ENCODE data around the gene LSM8.
"Not testable (repeated sequence)": the region's sequence is repeated elsewhere in the genome, so short reads cannot be mapped to it uniquely, and the experiment has no call there.

LSM8 gene

DNA sequence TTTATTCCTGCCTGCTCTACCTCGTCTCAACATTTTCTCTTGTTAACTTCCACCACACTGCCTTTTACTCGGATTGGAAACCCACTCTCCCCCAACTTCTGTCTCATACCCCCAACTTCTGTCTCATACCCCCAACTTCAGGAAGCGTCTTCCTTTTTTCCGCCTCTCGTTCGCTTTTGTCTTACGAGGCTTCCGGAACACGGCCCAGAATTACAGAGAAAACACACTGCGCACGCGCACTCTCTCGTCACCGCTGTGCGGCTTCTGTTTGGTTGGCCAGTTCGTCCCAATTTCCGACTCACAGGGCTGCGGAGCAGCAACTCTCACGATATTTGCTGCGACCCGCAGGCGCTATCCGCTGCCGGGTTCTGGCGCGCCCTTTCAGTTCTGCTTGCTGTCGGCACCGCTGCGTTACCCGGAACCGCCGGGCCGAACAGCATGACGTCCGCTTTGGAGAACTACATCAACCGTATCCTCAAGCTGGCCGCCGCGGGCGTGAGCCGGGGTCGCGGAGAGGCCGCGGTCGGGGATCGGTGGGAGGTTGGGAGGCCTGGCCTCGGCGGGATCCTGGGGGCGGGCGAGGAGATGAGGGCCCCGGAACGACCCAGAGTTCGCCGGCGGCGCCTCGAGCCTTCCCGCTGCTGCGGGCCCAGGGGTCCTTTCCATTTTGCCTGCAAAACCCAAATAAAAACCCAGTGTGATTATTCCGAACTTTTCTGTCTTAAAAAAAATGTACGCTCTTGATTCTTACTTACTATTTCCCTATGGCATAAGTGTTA, at the start of gene LSM8:
LSM8 (plus strand) TSS at position 379 of the 779 bp plus-strand sequence; CDS start at position 439, 60 bp downstream.
- DNase-seq (ENCODE audit: low read depth): peak; percentile 95

DNA sequence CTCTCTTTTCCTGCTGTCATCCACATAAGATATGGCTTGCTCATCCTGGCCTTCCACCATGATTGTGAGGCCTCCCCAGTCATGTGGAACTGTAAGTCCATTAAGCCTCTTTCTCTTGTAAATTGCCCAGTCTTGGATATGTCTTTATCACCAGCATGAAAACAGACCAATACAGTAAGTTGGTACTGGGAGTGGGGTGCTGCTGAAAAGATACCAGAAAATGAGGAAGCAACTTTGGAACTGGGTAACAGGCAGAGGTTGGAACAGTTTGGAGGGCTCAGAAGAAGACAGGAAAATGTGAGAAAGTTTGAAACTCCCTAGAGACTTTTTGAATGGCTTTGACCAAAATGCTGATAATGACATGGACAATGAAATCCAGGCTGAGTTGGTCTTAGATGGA, 49.5 kb upstream of the LSM8 start:
- DNase-seq (ENCODE audit: low read depth): not testable (repeated sequence)

DNA sequence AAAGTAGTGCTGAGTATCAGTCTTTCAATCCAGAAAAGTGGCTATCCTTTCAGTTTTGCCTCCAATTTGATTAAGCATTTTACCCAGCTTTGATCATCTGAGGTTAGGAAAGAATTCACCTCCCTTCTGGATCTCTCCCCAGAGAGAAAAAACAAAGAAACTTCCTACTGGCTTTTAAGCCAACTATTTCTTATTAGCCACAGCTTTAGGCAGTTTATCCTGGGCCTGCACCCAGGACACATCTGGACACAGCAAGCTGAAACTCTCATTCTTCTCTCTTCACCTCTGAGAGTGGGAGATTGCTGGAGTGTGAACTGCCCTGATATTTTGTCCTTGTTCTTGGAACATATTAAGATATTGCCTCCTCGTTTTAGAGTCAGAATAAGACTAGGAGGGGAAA, 43.5 kb upstream of the LSM8 start:
- DNase-seq (ENCODE audit: low read depth): no peak

DNA sequence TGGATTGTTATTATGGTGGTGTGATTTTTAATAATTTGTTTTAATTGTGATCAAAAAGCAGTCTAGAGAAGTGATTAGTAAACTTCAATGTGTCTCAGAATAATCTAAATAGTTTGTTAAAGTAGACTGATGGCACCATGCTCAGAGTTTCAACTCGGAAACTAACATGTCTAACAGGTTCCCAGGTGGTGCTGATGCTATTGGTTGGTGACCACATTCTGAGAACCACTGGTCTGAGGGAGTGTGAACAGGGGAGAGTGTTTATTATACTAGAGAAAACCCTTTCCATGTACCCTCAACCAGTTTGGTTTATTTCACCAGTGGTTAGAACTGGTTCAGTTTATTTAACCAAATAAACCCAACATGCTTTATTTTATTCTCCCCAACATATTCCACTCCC, 42.0 kb upstream of the LSM8 start:
- no peak for DNase-seq (ENCODE audit: low read depth)

DNA sequence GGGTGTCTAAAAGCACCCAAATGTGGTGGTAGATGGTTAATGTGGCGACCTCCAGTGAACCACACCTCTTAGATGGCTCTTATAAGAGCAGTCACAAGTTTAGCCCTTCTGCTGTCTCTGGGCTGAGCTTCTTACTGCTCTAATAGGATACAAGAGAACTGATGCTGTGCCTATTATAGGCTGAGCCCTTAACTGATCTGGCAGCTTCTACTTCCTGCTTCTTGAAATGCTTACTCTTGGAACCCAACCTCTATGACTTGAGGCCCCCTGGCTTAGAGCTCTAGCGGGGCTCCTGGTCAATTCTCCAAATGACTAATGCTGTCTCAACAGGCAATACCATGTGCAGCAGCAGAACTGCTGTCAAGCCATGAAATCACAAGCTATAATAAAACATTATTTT, 35.0 kb upstream of the LSM8 start:
- DNase-seq (ENCODE audit: low read depth): no peak

DNA sequence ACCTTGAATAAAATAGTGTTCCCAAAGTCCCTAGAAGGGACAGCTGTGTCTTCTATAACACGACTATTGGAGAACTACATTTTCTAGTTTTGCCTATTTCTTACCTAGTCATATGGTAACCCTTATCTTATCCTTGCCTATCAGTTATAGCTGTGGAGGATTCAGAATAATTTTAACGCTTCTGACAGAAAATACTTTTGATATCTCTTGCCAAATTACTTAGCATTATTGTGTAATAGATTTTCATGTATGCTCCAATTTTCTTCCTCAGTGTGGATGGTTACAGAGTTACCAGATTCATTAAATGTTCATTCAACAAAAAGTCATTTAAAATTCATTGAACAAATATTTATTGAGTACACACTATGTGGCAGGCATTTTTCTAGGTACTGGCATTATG, 34.6 kb upstream of the LSM8 start:
- DNase-seq (ENCODE audit: low read depth): no peak

DNA sequence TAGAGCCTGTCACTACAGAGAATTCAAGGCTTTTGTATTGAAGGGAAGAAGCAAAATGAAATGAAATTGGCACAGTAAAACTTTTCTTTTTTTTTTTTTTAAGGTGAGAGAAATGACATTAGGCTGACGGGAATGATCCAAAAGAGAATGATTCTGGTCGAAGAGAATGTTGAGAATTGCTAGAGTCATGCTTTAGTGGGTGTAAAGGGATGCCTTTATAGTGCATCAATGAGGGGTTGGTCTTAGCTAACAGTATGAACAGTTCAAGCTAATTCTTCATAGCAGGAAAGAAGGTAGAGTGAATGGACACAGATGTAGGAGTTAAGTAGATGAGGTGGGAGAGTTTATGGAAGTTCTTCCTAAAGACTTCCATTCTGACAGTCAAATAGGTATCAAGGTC, 32.3 kb upstream of the LSM8 start:
- no peak for DNase-seq (ENCODE audit: low read depth)

DNA sequence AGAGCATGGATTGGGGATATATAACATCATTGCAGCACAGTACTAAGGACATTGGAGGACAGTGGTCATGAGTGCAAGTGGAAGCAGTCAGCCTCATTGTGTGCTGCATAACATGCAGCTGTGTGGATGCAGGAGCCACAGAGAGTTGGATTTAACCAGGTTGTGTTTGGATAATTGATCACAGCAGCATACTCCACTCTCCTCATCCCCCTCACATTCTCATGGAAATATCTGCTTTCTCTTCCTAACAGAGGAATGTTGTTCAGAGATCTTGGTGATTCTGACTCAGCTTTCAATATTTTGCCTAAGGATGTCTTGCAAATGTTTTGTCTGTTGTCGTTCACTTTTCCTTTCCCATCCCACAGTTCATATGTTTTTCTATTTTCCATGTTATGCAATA, 31.8 kb upstream of the LSM8 start:
- DNase-seq (ENCODE audit: low read depth): no peak

DNA sequence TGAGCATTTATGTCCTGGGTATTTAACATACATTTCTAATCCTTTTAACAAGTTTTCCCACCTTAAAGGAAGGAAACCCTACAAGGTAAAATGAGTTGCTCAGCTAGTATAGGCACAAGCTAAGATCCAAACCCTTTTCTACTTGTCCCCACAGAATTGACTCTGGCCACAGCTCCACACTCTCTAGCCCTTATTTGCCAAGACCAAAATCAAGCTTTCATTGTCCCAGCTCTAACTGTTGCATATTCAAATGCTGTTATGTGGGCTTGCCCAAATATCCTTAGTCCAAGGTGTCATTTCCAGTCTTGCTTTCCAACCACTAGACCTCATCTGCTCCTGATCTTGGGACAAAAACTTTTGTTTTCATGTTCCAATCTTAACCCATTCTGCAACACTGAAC, 31.3 kb upstream of the LSM8 start:
- DNase-seq (ENCODE audit: low read depth): no peak

DNA sequence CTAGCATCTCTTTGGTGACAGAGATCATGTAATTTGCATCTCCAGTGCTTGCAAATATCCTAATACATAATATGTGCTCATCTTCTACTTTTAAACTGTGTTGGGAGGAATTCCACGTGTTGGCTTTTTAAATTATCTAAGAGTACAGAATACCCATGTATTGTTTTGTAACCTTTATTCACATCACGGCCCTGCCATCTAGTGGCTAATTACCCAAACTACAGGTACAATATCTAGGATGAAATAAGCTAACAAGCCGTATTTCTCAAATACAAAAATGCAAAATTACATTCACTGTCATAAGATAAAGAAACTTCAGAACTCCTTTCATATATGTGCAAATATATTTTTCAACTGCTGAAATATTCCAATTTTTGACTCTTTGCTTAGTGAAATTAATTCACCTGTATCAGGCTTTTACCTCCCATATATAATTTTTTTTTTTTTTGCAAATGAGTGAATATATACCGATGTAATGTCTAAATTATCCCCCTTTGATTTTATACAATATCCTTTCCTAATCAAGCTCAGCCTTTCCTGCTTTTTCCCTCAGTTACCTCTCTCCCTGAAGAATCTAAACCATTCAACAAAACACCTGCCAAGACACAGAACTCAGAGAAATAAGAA, 30.3 kb upstream of the LSM8 start:
- no peak for DNase-seq (ENCODE audit: low read depth)

DNA sequence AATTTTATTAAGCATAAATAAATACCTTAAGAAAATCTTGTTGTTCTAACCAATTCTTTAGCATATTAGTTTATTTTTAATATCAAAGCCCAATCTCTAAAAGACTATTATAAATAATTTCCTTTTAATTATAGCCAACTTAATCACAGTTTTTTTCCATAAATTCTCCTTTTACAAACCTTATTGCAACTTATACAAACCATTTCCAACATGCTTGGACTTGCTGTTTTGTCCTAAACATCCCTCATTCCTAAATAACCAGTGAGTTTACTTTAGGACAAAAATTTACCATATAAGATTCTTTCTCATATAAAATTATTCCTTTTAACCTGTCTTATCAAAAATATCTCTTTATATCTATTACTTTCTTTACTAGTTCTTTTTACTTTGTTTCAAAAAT, 25.2 kb upstream of the LSM8 start:
- no peak for DNase-seq (ENCODE audit: low read depth)

DNA sequence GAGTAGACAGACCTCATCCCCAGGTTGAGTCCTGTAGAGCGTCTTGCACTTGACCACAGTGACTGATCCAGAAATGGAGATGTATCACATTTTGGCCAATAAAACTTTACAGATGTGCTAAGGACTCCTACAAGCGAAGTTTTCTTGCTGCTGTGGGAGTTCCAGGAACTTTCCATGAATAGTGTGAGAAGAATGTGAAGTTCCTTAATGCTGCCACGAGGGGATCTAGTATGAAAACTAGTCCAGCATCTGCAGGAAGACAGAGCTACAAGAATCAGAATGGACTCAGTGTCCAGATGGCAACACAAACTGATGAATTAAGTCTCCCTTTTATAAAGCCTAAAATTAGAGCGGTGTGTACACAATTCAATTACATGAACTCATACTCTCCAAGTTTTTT, 14.8 kb upstream of the LSM8 start:
- no peak for DNase-seq (ENCODE audit: low read depth)

DNA sequence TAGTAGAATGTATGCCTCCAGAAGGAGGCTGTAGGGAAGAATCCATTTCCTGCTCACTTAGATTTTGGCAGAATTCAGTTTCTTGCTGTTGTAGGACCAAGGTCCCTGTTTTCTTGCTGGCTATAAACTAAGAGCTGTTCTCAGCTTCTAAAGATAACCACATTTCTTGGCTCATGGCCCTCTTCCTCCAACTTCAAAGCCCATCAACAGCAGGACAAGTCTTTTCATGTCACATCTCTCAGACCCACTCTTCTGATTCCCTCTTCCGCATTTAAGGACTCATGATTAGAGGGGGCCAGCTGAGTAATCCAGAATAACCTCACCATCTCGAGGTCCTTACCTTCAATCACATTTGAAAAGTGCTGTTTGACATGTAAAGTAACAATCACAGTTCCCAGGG, 8.2 kb upstream of the LSM8 start:
- DNase-seq (ENCODE audit: low read depth): no peak

DNA sequence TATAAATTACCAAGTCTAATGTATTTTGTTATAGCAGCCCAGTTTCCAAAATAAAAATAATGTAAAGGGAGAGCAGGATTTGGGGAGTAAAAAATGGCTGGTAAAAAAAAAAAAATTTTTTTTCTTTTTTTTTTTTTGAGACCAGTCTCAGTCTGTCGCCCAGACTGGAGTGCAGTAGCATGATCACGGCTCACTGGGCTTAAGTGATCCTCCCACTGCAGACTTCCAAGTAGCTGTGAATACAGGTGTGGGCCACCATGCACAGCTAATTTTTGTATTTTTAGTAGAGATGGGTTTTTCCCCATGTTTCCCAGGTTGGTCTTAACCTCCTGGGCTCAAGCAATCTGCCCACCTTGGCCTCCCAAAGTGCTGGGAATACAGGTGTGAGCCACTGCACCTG, 4.8 kb upstream of the LSM8 start:
- no peak for DNase-seq (ENCODE audit: low read depth)

DNA sequence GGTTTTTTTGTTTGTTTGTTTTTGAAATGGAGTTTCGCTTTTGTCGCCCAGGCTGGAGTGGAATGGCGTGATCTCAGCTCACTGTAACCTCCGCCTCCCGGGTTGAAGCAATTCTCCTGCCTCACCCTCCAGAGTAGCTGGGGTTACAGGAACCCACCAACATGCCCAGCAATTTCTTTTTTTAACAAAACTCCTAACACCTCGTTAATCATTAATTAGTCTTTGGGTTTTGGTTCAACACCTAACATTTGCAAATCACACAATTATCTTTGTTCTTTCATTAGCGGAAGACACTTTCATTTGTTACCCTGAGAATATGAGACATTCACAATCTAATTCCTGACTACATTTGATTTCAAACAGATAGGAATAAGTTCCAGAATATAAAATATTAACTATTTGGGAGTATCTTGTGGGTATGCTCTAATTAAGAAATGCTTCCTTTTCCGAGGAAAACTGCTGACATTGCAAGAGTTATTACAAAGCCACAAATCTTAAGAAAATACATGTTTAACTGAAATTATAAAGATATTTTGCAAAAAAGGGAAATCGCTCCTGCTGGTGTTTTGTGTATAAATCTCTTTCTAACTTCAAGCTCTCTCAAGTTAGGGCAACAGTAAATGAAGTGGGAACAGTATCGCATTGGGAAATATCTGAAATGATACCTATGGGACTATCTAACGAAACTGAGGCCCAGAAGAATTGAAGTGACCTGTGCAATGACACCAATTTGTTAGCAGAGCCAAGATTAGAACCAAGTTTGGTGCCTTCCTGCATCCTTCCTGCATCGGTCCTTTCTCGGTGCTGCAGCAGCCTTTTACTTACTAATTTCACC, 1.2 kb upstream of the LSM8 start:
- no peak for DNase-seq (ENCODE audit: low read depth)

DNA sequence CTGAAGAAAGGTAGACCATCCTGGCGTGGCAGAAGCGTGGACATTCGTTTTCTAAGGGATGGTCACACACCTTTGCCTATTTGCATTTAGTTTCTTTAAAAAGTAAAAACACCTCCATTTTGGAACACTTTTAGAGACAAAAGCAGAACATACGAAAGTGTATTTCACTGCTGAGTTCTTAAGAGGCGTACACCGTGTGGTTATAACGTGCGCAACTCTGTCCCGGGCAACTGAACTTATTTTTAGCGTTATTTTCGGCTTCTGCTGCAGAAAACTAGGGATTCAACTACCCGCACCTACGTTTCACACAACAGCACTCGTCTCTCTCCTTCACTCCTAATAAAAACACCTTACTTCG, 557 bp upstream of the LSM8 start:
- no peak for DNase-seq (ENCODE audit: low read depth)

DNA sequence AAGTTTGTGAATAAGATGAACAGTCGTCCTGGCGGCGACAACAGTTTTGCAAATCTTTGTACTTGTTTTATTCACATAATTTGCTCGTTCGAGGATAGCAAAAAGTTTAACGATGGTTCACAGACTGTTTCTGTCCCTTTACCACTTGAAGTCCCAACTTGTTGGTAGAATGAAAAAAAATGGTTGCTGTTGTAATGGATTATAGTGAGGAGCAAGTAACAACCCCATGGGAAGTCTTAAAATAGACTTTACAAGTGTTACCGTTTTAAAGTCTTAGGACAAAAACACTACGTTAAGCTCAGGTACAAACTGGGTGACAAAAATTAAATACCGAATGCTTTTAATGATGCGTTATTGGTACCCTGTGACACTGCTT, 589 bp downstream of the LSM8 start:
- no peak for DNase-seq (ENCODE audit: low read depth)

DNA sequence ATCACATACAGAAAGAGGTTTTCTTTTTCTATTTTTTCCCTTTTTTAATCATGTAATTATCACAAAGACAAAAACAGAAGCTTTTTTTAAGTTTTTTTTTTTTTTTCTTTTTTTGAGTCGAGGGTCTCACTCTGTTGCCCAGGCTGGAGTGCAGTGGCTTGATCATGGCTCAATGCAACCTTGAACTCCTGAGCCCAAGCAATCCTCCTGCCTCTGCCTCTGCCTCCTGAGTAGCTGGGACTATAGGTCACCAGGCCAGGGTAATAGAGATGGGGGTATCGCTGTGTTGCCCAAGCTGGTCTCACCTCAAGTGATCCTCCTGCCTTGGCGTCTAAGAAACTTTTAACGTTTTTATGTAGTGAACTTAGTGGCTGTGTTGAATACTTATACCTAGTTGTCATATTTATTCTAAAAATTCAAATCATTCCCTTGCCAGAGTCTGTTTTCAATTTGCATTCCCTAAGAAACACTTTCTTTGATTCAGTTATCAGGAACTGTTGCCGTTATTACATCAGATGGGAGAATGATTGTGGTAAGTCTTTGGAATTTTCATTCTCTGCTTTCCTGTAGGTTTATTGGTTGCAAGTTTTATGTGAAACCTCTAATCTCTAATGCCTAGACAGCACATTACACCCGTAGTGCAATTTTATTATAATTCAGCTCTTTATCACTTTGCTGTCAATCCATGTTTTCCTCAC, 1.3 kb downstream of the LSM8 start:
- DNase-seq (ENCODE audit: low read depth): no peak

DNA sequence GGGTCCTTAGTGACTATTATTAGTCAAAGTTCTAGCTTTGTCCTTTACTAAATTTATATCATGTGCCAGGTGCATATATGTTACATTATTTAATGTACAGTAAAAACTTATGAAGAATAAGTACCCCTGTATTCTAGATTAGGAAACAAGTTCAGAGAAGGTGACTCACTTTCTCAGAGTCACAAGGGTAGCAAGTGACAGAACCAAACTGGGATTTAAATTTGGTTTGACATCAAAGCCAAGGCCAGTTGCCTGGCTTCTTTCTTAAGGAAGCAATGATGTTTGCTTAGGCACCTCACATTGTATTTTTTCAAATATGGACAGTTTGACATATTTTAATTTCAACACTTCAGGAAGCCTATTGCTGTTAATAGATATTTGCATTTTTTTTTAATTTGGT, 2.5 kb downstream of the LSM8 start:
- DNase-seq (ENCODE audit: low read depth): no peak

DNA sequence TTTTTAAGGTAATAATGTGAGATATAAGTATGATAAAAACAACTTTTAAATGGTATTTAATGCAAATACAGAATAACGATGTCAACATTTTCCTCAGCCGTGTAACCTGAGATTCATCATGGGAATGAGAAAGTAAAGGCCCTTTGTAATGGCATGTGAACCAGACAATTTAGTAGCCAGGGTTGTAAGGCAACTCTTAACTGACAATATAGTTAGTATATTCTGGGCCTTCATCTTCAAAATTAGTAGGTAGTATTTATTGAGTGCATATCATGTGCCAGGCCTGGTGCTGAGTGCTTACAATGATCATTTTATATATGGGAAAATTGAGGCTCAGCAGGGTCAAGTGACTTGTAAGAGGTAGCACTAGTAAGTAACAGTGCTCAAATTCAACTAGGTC, 10.6 kb downstream of the LSM8 start:
- no peak for DNase-seq (ENCODE audit: low read depth)

DNA sequence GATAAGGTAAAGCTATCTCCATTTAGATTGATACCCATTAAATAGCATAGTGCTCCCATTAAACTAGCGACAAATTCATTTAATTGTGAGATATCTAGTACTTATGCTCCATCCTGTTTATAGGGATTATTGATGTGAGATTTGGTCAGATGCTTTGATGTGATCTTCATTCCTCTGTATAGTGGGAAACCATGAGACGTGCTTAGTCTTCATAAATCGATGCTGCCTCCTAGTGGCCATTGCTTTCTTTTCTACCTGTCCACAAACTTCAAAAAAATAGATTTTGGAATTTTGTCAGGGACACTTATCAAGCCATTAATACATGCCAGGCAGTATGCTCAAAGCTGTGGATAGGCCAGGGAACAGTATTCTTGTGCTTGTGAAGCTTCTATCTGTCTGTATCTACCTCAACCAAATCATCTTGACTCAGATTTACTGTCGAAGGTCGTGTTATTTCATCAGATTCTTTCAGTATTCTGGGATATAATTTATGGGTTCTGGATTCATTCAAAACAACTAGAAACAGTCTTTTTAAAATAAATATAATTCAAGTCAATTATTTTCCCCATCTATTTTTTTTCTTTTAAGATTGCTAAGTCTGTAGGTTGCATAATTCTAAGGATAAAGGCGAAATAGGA, 12.0 kb downstream of the LSM8 start:
- peak; percentile 3 for DNase-seq (ENCODE audit: low read depth)

DNA sequence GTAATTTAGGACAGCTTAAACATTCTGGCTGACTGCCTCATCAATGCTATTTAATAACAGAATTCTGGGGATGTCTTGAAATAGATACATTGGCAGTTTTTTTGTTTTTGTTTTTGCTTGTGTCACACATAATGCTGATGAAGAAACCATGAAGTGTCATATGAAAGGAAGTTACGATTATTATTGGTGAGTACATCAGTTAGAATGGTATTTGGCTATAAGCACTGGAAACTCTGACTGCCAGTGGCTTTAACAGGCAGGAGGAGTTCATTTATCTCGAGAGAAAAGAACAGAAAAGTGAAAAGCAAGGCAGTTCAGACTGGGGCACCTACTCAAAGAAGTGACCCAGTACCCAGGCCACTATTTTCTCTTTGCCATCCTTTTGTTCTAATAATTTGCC, 18.1 kb downstream of the LSM8 start:
- DNase-seq (ENCODE audit: low read depth): no peak

Data from activated T-helper 9 cell treated with anti-CD3 and anti-CD28 coated beads, Interleukin-2, amount 50 U/mL, for 16 hours (primary cell).